ENCODE results near the gene MPC1. TPM values are rescaled to one million over a fixed set of nuclear protein-coding genes. Genes with fewer than 3 reads are reported as not detected.
A peak's percentile ranks its signal among the peaks of the same experiment; 100 is the strongest.
"Not testable (repeated sequence)": the region's sequence is repeated elsewhere in the genome, so short reads cannot be mapped to it uniquely, and the experiment has no call there.

MPC1 gene
- total RNA-seq, 1 donor from 2014 or later, result 14.3 TPM

DNA sequence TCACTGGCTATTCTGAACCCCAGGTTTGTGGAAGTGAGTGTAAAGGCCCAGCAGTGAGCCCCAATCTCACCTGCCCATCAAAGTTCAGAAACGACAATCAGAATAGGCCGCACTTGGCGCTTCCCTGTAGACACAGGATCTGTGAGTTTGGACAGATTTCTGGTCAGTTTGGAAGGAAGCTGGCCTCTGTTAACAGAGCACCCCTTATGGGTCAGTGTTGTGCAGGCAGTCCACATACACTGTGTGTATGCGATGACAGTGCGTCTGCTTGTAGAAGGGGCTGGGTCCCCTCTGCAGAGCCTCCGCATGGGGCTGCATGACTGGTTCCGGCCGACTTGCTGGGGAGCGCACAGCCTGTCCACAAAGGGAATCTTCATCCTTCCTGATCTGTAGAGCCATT lies 3.4 kb upstream of the MPC1 start:
- Mint-ChIP-seq H3K36me3 (no peaks in the 10 kb centered on the region), H3K4me3 (no peak overlapping the region), H3K27me3 (ENCODE audit: low read depth) (peaks cover 10% of the 10 kb centered on the region), H3K9me3 (no peaks in the 10 kb centered on the region), H3K4me1 (peaks cover 14% of the 10 kb centered on the region), H3K27ac (no peak overlapping the region)
- DNase-seq (ENCODE audit: low spot score in 2 of 2, unreplicated experiment in 2 of 2), result no peak
- TF ChIP-seq, protein P1, sequence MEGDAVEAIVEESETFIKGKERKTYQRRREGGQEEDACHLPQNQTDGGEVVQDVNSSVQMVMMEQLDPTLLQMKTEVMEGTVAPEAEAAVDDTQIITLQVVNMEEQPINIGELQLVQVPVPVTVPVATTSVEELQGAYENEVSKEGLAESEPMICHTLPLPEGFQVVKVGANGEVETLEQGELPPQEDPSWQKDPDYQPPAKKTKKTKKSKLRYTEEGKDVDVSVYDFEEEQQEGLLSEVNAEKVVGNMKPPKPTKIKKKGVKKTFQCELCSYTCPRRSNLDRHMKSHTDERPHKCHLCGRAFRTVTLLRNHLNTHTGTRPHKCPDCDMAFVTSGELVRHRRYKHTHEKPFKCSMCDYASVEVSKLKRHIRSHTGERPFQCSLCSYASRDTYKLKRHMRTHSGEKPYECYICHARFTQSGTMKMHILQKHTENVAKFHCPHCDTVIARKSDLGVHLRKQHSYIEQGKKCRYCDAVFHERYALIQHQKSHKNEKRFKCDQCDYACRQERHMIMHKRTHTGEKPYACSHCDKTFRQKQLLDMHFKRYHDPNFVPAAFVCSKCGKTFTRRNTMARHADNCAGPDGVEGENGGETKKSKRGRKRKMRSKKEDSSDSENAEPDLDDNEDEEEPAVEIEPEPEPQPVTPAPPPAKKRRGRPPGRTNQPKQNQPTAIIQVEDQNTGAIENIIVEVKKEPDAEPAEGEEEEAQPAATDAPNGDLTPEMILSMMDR (IDR thresholded peaks at IDR 0.05; ENCODE audit: unreplicated experiment), result no peak

GRCh38 chr6:166383802-166384363 lies 1.1 kb upstream of the MPC1 start:
- H3K9me3 Mint-ChIP-seq; H3K36me3 Mint-ChIP-seq; DNase-seq (ENCODE audit: low spot score in 2 of 2, unreplicated experiment in 2 of 2); H3K27me3 Mint-ChIP-seq (ENCODE audit: low read depth): not testable (repeated sequence)
- H3K4me1 Mint-ChIP-seq, result peaks cover 15% of the 10 kb centered on the region
- peak overlapping the region; percentile 95 for H3K27ac Mint-ChIP-seq
- H3K4me3 Mint-ChIP-seq, result peak overlapping the region; percentile 81

- Mint-ChIP-seq H3K4me1 (peaks cover 15% of the 10 kb centered on the region), H3K36me3 (no peaks in the 10 kb centered on the region), H3K27me3 (ENCODE audit: low read depth) (no peaks in the 10 kb centered on the region), H3K9me3 (no peaks in the 10 kb centered on the region), H3K4me3 (peak overlapping the region; percentile 79), H3K27ac (peak overlapping the region; percentile 47)
- no peak for DNase-seq (ENCODE audit: low spot score in 2 of 2, unreplicated experiment in 2 of 2)
- TF ChIP-seq, protein P1 (IDR thresholded peaks at IDR 0.05; ENCODE audit: unreplicated experiment), result no peak
These were observed 224 bp downstream of the MPC1 start for GRCh38 chr6:166382500-166382932.

- Mint-ChIP-seq H3K36me3 (no peaks in the 10 kb centered on the region), H3K27me3 (ENCODE audit: low read depth) (no peaks in the 10 kb centered on the region), H3K9me3 (no peaks in the 10 kb centered on the region), H3K27ac (peak overlapping the region; percentile 26), H3K4me3 (peak overlapping the region; percentile 79), H3K4me1 (peaks cover 15% of the 10 kb centered on the region)
- peak; percentile 45 to 77 for DNase-seq (ENCODE audit: low spot score in 2 of 2, unreplicated experiment in 2 of 2)
- TF ChIP-seq, protein P1 (IDR thresholded peaks at IDR 0.05; ENCODE audit: unreplicated experiment), result peak; percentile 68
These were observed 824 bp downstream of the MPC1 start for GRCh38 chr6:166381733-166382499.

DNA sequence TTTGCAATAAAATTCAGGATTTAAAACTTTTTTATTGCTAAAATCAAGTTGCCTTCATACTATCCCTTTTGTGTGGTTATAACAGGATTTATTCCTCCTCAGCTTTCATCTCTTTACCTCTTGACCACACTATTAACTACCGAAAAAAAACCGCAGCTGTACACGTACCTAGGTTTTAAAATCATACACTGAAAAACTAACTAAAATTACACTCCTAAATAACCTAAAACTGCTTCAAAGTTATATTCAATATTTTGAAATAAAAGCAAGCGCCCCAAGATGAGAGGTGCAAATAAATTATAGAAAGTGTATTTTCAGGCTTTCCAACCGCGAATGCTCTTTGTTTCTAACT lies 1.4 kb downstream of the MPC1 start:
- no peaks in the 10 kb centered on the region for H3K36me3 Mint-ChIP-seq
- no peak for DNase-seq (ENCODE audit: low spot score in 2 of 2, unreplicated experiment in 2 of 2)
- H3K4me3 Mint-ChIP-seq, result peak overlapping the region; percentile 79
- no peak overlapping the region for H3K27ac Mint-ChIP-seq
- H3K9me3 Mint-ChIP-seq, result no peaks in the 10 kb centered on the region
- H3K27me3 Mint-ChIP-seq (ENCODE audit: low read depth), result no peaks in the 10 kb centered on the region
- TF ChIP-seq, protein P1 (IDR thresholded peaks at IDR 0.05; ENCODE audit: unreplicated experiment), result no peak
- H3K4me1 Mint-ChIP-seq, result peaks cover 15% of the 10 kb centered on the region

DNA sequence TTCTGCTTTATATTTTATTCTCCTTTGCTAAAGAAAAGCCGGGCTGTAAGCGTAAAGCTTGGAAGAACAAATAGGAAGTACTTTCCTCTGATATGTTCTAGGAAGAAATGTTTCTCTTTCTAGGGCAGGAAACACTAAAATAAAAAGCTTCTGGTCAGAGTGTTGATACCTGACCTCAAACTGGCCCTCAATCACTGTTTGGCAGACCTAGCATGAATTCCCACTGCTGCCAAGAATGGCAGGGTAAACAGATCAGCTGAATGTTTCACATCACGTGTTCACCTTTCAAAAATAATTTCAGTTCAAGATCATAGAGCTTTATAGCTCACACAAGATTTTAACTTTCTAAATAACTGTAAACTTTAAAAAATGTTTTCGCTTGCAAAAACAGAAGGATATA lies 2.9 kb downstream of the MPC1 start:
- Mint-ChIP-seq H3K27me3 (ENCODE audit: low read depth) (no peaks in the 10 kb centered on the region), H3K9me3 (no peaks in the 10 kb centered on the region), H3K4me3 (no peak overlapping the region), H3K36me3 (no peaks in the 10 kb centered on the region), H3K4me1 (peaks cover 15% of the 10 kb centered on the region), H3K27ac (no peak overlapping the region)
- DNase-seq (ENCODE audit: low spot score in 2 of 2, unreplicated experiment in 2 of 2), result no peak
- TF ChIP-seq, protein P1 (IDR thresholded peaks at IDR 0.05; ENCODE audit: unreplicated experiment), result no peak
